GM12872 (cell line): ENCODE measurements around the gene NUMA1.

Experiments
- CTCF ChIP-seq: IDR thresholded peaks from 3 replicates; pipeline ENCODE4 v1.5.1; 2011; ENCODE audit warnings: low read depth, mild to moderate bottlenecking, low read length, moderate library complexity; ENCODE audit not compliant: insufficient read depth

NUMA1 gene

GRCh38 chr11:72039856-72040401 is 40.4 kb downstream of the NUMA1 start:
- no peak for TF ChIP-seq CTCF

GRCh38 chr11:72039031-72039855 is 41.1 kb downstream of the NUMA1 start:
- no peak for TF ChIP-seq CTCF

GRCh38 chr11:72038491-72038890 is 41.9 kb downstream of the NUMA1 start:
- TF ChIP-seq CTCF, result no peak

- no peak for TF ChIP-seq CTCF
Measured at GRCh38 chr11:72037554-72038311, 42.6 kb downstream of the NUMA1 start.

- no peak for TF ChIP-seq CTCF
Measured at GRCh38 chr11:72036687-72037086, 43.7 kb downstream of the NUMA1 start.

GRCh38 chr11:72030472-72031045 is 49.8 kb downstream of the NUMA1 start:
- no peak for TF ChIP-seq CTCF

GRCh38 chr11:72026090-72026489 is 54.3 kb downstream of the NUMA1 start:
- TF ChIP-seq CTCF, result no peak
